Measurements from ENCODE around the gene TAF10. TPM values are rescaled to one million over a fixed set of nuclear protein-coding genes. Genes with fewer than 3 reads are reported as not detected.

Gene TAF10
- polyA plus RNA-seq, 1 of the 3 experiments (the other 2 are of a cell fraction): 213 TPM

DNA sequence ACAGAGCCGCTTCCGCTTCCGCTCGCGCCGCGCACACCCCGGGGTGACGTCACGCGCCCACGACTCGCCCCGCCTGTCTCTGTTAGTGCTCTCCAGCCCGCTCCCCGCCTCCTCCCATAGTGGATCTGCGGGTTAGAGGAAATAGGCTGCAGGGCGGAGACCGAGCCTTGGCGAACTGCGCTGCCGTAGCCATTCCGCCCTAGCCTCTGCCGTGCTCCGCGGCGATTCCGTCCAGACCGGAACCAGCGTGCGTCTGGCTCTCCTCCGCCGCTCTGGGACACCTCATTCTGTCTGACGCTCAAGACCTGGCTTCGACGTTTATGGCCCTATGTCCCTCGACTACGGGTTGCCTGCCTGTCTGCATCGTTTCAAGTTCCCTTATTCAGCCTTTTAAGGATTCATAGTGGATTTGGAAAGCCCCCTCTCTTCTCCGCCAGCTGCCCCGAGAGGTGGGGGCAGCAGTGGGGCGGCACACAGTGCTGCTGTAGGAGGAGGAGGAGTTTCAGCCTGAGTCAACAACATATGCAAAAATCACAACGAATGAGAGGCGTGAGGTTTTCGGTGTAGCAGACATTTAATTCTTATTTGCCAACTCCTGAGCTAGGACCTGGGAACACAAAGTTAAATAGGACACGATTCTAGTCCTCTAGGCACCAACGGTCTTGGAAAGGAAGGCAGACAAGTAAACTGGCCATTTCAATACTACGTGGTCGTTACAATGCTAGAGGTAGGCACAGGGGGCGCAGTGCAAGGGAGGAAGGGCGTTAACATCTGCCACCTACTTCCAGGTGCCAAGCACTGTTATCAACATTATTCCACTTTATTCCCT, at the start of gene TAF10 (continued):
- peak; percentile 82 for TF ChIP-seq MXI1 (IDR thresholded peaks at IDR 0.05; ENCODE audit: low read depth, low read length)
- TF ChIP-seq YY1 (IDR thresholded peaks at IDR 0.05; ENCODE audit: low read depth): peak; percentile 65; the same call in 1 of the 2 replicates

DNA sequence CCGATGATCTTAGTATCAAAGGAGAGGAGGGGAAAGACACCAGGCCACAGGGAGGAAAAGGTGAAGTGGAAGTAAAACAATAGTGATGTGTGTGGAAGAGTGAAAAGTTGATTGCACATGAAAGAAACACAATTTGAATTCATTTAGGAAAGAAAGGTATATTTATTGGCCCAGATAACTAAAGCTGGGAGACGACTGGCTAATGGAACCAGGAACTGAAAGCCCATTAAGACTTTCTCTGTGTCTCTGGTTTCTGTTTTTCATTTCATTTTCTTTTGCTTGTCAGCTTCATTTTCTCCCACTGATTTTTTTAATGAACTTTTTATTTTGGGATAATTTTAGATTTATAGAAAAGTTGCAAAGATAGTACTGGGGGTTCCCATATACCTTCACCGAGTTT, 48.7 kb upstream of the TAF10 start:
- H3K79me2 ChIP-seq (ENCODE audit: insufficient read depth): no peaks in the 10 kb centered on the region
- CTCF ChIA-PET: interaction anchor here (0.8 to 1.4 kb wide), 2 partner anchors 39 to 283 kb away, joined by 3 read pairs; no protein-coding TSS in a partner anchor
- TF ChIP-seq EZH2phosphoT487 (IDR thresholded peaks at IDR 0.05; ENCODE audit: borderline replicate concordance, low read depth) (no peak), TEAD4 (IDR thresholded peaks at IDR 0.05; ENCODE audit: borderline replicate concordance, insufficient read depth) (no peak), MEF2A (IDR thresholded peaks at IDR 0.05; ENCODE audit: borderline replicate concordance, low read depth) (no peak), GABPA (IDR thresholded peaks at IDR 0.05; ENCODE audit: low read depth) (no peak), FOXM1 (IDR thresholded peaks at IDR 0.05; ENCODE audit: low read depth) (no peak), TCF12 (IDR thresholded peaks at IDR 0.05) (no peak), MXI1 (IDR thresholded peaks at IDR 0.05; ENCODE audit: low read depth, low read length) (no peak)
- TF ChIP-seq, protein P1, sequence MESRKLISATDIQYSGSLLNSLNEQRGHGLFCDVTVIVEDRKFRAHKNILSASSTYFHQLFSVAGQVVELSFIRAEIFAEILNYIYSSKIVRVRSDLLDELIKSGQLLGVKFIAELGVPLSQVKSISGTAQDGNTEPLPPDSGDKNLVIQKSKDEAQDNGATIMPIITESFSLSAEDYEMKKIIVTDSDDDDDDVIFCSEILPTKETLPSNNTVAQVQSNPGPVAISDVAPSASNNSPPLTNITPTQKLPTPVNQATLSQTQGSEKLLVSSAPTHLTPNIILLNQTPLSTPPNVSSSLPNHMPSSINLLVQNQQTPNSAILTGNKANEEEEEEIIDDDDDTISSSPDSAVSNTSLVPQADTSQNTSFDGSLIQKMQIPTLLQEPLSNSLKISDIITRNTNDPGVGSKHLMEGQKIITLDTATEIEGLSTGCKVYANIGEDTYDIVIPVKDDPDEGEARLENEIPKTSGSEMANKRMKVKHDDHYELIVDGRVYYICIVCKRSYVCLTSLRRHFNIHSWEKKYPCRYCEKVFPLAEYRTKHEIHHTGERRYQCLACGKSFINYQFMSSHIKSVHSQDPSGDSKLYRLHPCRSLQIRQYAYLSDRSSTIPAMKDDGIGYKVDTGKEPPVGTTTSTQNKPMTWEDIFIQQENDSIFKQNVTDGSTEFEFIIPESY (IDR thresholded peaks at IDR 0.05; ENCODE audit: borderline replicate concordance, low read depth): no peak
- TF ChIP-seq, protein P2, sequence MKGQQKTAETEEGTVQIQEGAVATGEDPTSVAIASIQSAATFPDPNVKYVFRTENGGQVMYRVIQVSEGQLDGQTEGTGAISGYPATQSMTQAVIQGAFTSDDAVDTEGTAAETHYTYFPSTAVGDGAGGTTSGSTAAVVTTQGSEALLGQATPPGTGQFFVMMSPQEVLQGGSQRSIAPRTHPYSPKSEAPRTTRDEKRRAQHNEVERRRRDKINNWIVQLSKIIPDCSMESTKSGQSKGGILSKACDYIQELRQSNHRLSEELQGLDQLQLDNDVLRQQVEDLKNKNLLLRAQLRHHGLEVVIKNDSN (IDR thresholded peaks at IDR 0.05; ENCODE audit: borderline replicate concordance, low read depth): no peak
- no peaks in the 10 kb centered on the region for H3K9me2 ChIP-seq
- H3K4me1 ChIP-seq (ENCODE audit: control insufficient read depth in 1 of 2, insufficient read depth in 2 of 2, low read depth in 1 of 2, low read length in 1 of 2): peaks cover 0 to 3% of the 10 kb centered on the region in 2 experiments; a peak in 1 of 4 replicates
- H3K4me2 ChIP-seq: no peak overlapping the region
- H3K36me3 ChIP-seq (replicated peaks in 1 of 2; ENCODE audit: control insufficient read depth in 1 of 2, insufficient read depth in 2 of 2, low read length in 1 of 2): no peaks in the 10 kb centered on the region
- no peaks in the 10 kb centered on the region for H3K27me3 ChIP-seq (ENCODE audit: insufficient read depth)
- no peaks in the 10 kb centered on the region for H4K20me1 ChIP-seq (ENCODE audit: insufficient read depth)
- H3K4me3 ChIP-seq (ENCODE audit: low read depth in 2 of 2, low read length in 1 of 2): no peak overlapping the region
- no peaks in the 10 kb centered on the region for H3K9me3 ChIP-seq
- peaks cover 9% of the 10 kb centered on the region for H3F3A ChIP-seq (replicated peaks; ENCODE audit: insufficient read depth)
- no peak for DNase-seq
- POLR2A ChIA-PET: no interaction called here
- no peak overlapping the region for H3K9ac ChIP-seq
- WGBS (ENCODE audit: low lambda C conversion rate): 77% methylated on average over 3 of the region's 3 CpGs
- no peak overlapping the region for H3K27ac ChIP-seq (ENCODE audit: low read depth in 2 of 2, low read length in 1 of 2)
- no peak overlapping the region for H2AFZ ChIP-seq (ENCODE audit: low read depth)

DNA sequence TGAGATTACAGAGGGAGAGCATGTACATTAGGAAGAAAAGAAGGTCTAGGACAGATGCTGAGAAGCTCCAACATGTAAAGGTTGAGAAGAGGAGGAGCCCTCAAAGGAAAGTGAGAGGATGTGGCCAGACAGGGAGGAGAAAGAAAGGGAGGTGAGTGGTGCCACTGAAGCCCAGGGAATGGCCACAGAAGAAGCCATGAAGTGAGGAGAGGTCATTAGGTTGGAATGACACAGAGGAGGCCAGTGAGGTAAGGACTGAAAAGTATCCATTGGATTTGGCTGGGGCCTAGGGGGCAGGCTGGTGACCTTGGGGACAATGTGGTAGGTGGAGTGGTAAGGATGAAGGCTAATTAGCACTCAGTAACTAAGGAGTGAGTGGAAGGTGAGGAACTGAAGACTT, 46.6 kb upstream of the TAF10 start:
- ChIA-PET POLR2A (no interaction called here), CTCF (interaction anchor here (0.8 to 3.3 kb wide), 5 partner anchors 9 to 127 kb away, joined by 3 to 11 read pairs (median 3); partner anchors contain the start of gene MRPL17)
- H4K20me1 ChIP-seq (ENCODE audit: insufficient read depth): no peaks in the 10 kb centered on the region
- H3K9me3 ChIP-seq: no peaks in the 10 kb centered on the region
- no peaks in the 10 kb centered on the region for H3K9me2 ChIP-seq
- H3K9ac ChIP-seq: no peak overlapping the region
- no peak overlapping the region for H3K27ac ChIP-seq (ENCODE audit: low read depth in 2 of 2, low read length in 1 of 2)
- H3K4me3 ChIP-seq (ENCODE audit: low read depth in 2 of 2, low read length in 1 of 2): no peak overlapping the region
- H2AFZ ChIP-seq (ENCODE audit: low read depth): no peak overlapping the region
- H3K36me3 ChIP-seq (replicated peaks in 1 of 2; ENCODE audit: control insufficient read depth in 1 of 2, insufficient read depth in 2 of 2, low read length in 1 of 2): no peaks in the 10 kb centered on the region
- no peaks in the 10 kb centered on the region for H3K79me2 ChIP-seq (ENCODE audit: insufficient read depth)
- no peak overlapping the region for H3K4me2 ChIP-seq
- H3K4me1 ChIP-seq (ENCODE audit: control insufficient read depth in 1 of 2, insufficient read depth in 2 of 2, low read depth in 1 of 2, low read length in 1 of 2): peaks cover 0 to 16% of the 10 kb centered on the region in 2 experiments; a peak in 1 of 4 replicates
- peaks cover 4% of the 10 kb centered on the region for H3F3A ChIP-seq (replicated peaks; ENCODE audit: insufficient read depth)
- no peaks in the 10 kb centered on the region for H3K27me3 ChIP-seq (ENCODE audit: insufficient read depth)
- no peak for DNase-seq
- TF ChIP-seq MEF2A (IDR thresholded peaks at IDR 0.05; ENCODE audit: borderline replicate concordance, low read depth): no peak
- TF ChIP-seq POLR2AphosphoS5 (IDR thresholded peaks at IDR 0.05; ENCODE audit: low read depth, low read length): no peak
- TF ChIP-seq, protein P1 (IDR thresholded peaks at IDR 0.05; ENCODE audit: borderline replicate concordance, low read depth): no peak
- TF ChIP-seq, protein P3, sequence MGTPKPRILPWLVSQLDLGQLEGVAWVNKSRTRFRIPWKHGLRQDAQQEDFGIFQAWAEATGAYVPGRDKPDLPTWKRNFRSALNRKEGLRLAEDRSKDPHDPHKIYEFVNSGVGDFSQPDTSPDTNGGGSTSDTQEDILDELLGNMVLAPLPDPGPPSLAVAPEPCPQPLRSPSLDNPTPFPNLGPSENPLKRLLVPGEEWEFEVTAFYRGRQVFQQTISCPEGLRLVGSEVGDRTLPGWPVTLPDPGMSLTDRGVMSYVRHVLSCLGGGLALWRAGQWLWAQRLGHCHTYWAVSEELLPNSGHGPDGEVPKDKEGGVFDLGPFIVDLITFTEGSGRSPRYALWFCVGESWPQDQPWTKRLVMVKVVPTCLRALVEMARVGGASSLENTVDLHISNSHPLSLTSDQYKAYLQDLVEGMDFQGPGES (IDR thresholded peaks at IDR 0.05; ENCODE audit: low read depth, low read length): no peak
- TF ChIP-seq CHD2 (IDR thresholded peaks at IDR 0.05; ENCODE audit: low read length, partially characterized antibody): no peak
- TF ChIP-seq YY1 (IDR thresholded peaks at IDR 0.05; ENCODE audit: low read depth): no peak

All from SK-N-SH (cell line).